Skeletal muscle satellite cell (primary cell): ENCODE results near the gene CSRNP3.
A peak's percentile ranks its signal among the peaks of the same experiment; 100 is the strongest.

Source experiments
- H3K27me3 ChIP-seq: 2 replicates; pipeline ENCODE4 v1.7.0; 2013; ENCODE audit warnings: low read length; ENCODE audit not compliant: control insufficient read depth, insufficient read depth
- H3K36me3 ChIP-seq: 2 replicates; pipeline ENCODE4 v1.7.0; 2013; ENCODE audit warnings: mild to moderate bottlenecking, control low read depth, low read length; ENCODE audit not compliant: insufficient read depth
- H3K4me1 ChIP-seq: 2 replicates; pipeline ENCODE4 v1.7.0; 2013; ENCODE audit warnings: low read length; ENCODE audit not compliant: control insufficient read depth, insufficient read depth
- H3K4me2 ChIP-seq: 2 replicates; pipeline ENCODE4 v1.7.0; 2013; ENCODE audit warnings: mild to moderate bottlenecking, low read length
- H3K4me3 ChIP-seq: 2 replicates; pipeline ENCODE4 v1.7.0; 2013; ENCODE audit warnings: low read length
- H3K9ac ChIP-seq: 2 replicates; pipeline ENCODE4 v1.7.0; 2013; ENCODE audit warnings: mild to moderate bottlenecking, low read depth, low read length, moderate library complexity
- H3K9me3 ChIP-seq: replicated peaks from 2 replicates; pipeline ENCODE4 v1.7.0; 2013; ENCODE audit warnings: mild to moderate bottlenecking, control low read depth, low read length

Gene CSRNP3

GRCh38 chr2:165558832-165559231 is 89.3 kb downstream of the CSRNP3 start:
- H3K4me3 ChIP-seq: no peak overlapping the region
- no peaks in the 10 kb centered on the region for H3K9me3 ChIP-seq
- H3K27me3 ChIP-seq: no peaks in the 10 kb centered on the region
- H3K36me3 ChIP-seq: no peaks in the 10 kb centered on the region
- H3K4me1 ChIP-seq: no peaks in the 10 kb centered on the region
- no peak overlapping the region for H3K4me2 ChIP-seq
- H3K9ac ChIP-seq: no peak overlapping the region

- Histone ChIP-seq H3K4me2 (no peak overlapping the region), H3K4me3 (no peak overlapping the region), H3K4me1 (no peaks in the 10 kb centered on the region), H3K27me3 (no peaks in the 10 kb centered on the region), H3K36me3 (no peaks in the 10 kb centered on the region), H3K9me3 (no peaks in the 10 kb centered on the region), H3K9ac (no peak overlapping the region)
These were observed 91.0 kb downstream of the CSRNP3 start for GRCh38 chr2:165560377-165560988.

- Histone ChIP-seq H3K4me3 (no peak overlapping the region), H3K9ac (no peak overlapping the region), H3K4me1 (no peaks in the 10 kb centered on the region), H3K27me3 (no peaks in the 10 kb centered on the region), H3K9me3 (no peaks in the 10 kb centered on the region), H3K36me3 (no peaks in the 10 kb centered on the region), H3K4me2 (no peak overlapping the region)
These were observed 92.0 kb downstream of the CSRNP3 start for GRCh38 chr2:165561516-165561915.

- Histone ChIP-seq H3K9me3 (no peaks in the 10 kb centered on the region), H3K27me3 (no peaks in the 10 kb centered on the region), H3K36me3 (no peaks in the 10 kb centered on the region), H3K4me3 (no peak overlapping the region), H3K4me1 (no peaks in the 10 kb centered on the region), H3K4me2 (no peak overlapping the region), H3K9ac (no peak overlapping the region)
These were observed 92.7 kb downstream of the CSRNP3 start for GRCh38 chr2:165562233-165562632.

- H3K4me2 ChIP-seq: no peak overlapping the region
- H3K4me3 ChIP-seq: no peak overlapping the region
- no peaks in the 10 kb centered on the region for H3K4me1 ChIP-seq
- no peaks in the 10 kb centered on the region for H3K27me3 ChIP-seq
- H3K9ac ChIP-seq: no peak overlapping the region
- no peaks in the 10 kb centered on the region for H3K9me3 ChIP-seq
- H3K36me3 ChIP-seq: no peaks in the 10 kb centered on the region
These were observed 94.1 kb downstream of the CSRNP3 start for GRCh38 chr2:165563468-165564225.

GRCh38 chr2:165566008-165566407 is 96.5 kb downstream of the CSRNP3 start:
- Histone ChIP-seq H3K9me3 (no peaks in the 10 kb centered on the region), H3K4me2 (no peak overlapping the region), H3K9ac (no peak overlapping the region), H3K4me1 (no peaks in the 10 kb centered on the region), H3K27me3 (no peaks in the 10 kb centered on the region), H3K4me3 (no peak overlapping the region), H3K36me3 (no peaks in the 10 kb centered on the region)

GRCh38 chr2:165567273-165567672 is 97.8 kb downstream of the CSRNP3 start:
- H3K4me2 ChIP-seq: no peak overlapping the region
- H3K9ac ChIP-seq: no peak overlapping the region
- no peaks in the 10 kb centered on the region for H3K4me1 ChIP-seq
- no peak overlapping the region for H3K4me3 ChIP-seq
- H3K27me3 ChIP-seq: no peaks in the 10 kb centered on the region
- no peaks in the 10 kb centered on the region for H3K36me3 ChIP-seq
- no peaks in the 10 kb centered on the region for H3K9me3 ChIP-seq

- Histone ChIP-seq H3K4me3 (no peak overlapping the region), H3K27me3 (no peaks in the 10 kb centered on the region), H3K9ac (no peak overlapping the region), H3K4me1 (peaks cover under 1% of the 10 kb centered on the region), H3K9me3 (no peaks in the 10 kb centered on the region), H3K4me2 (no peak overlapping the region), H3K36me3 (no peaks in the 10 kb centered on the region)
These were observed 98.9 kb downstream of the CSRNP3 start for GRCh38 chr2:165568361-165568760.

- Histone ChIP-seq H3K9me3 (no peaks in the 10 kb centered on the region), H3K4me3 (no peak overlapping the region), H3K4me1 (peaks cover 7% of the 10 kb centered on the region), H3K36me3 (no peaks in the 10 kb centered on the region), H3K4me2 (no peak overlapping the region), H3K9ac (no peak overlapping the region), H3K27me3 (no peaks in the 10 kb centered on the region)
These were observed 102.0 kb downstream of the CSRNP3 start for GRCh38 chr2:165571477-165571876.

- Histone ChIP-seq H3K4me2 (no peak overlapping the region), H3K9me3 (no peaks in the 10 kb centered on the region), H3K4me3 (no peak overlapping the region), H3K36me3 (no peaks in the 10 kb centered on the region), H3K4me1 (peaks cover 7% of the 10 kb centered on the region), H3K27me3 (no peaks in the 10 kb centered on the region), H3K9ac (no peak overlapping the region)
These were observed 102.7 kb downstream of the CSRNP3 start for GRCh38 chr2:165572151-165572550.

GRCh38 chr2:165573534-165574461 is 104.3 kb downstream of the CSRNP3 start:
- Histone ChIP-seq H3K27me3 (no peaks in the 10 kb centered on the region), H3K4me2 (peak overlapping the region; percentile 92), H3K4me1 (peaks cover 7% of the 10 kb centered on the region), H3K4me3 (peak overlapping the region; percentile 62), H3K36me3 (no peaks in the 10 kb centered on the region), H3K9me3 (no peaks in the 10 kb centered on the region), H3K9ac (no peak overlapping the region)
